Activated CD4-positive, alpha-beta memory T cell treated with anti-CD3 and anti-CD28 coated beads, Interleukin-2, amount 10 ng/mL, durations not matched to agents 7 days and 5 days (primary cell): Measurements from ENCODE around the gene NYAP1. TPM values are rescaled to one million over a fixed set of nuclear protein-coding genes. Genes with fewer than 3 reads are reported as not detected.
A peak's percentile ranks its signal among the peaks of the same experiment; 100 is the strongest.
"Not testable (repeated sequence)": the region's sequence is repeated elsewhere in the genome, so short reads cannot be mapped to it uniquely, and the experiment has no call there.

Experiments
- CTCF ChIA-PET: fragments of 350-600 bp; sonication (Branson Sonifier 250); formaldehyde crosslinking; loops from one replicate; lab custom pipeline; 2021; ENCODE audit warnings: antibody characterized with exemption, inconsistent platforms; lab: Charles Lee
- POLR2A ChIA-PET: fragments of 350-600 bp; sonication (Branson Sonifier 250); formaldehyde crosslinking; loops from one replicate; lab custom pipeline; 2021; ENCODE audit warnings: antibody characterized with exemption; lab: Charles Lee
- DNase-seq: peaks from one replicate; pipeline ENCODE4 v3.0.0-alpha.2; 2020
- H3K27ac Mint-ChIP-seq: one replicate; pipeline ENCODE4 v1.8.0; 2021; ENCODE audit warnings: mild to moderate bottlenecking, mixed read lengths
- H3K27me3 Mint-ChIP-seq: one replicate; pipeline ENCODE4 v1.8.0; 2021; ENCODE audit warnings: mixed read lengths
- H3K36me3 Mint-ChIP-seq: one replicate; pipeline ENCODE4 v1.8.0; 2021; ENCODE audit warnings: low read depth, mixed read lengths
- H3K4me1 Mint-ChIP-seq: one replicate; pipeline ENCODE4 v1.8.0; 2021; ENCODE audit warnings: mixed read lengths
- H3K4me3 Mint-ChIP-seq: one replicate; pipeline ENCODE4 v1.8.0; 2021; ENCODE audit warnings: mild to moderate bottlenecking, mixed read lengths
- H3K9me3 Mint-ChIP-seq: one replicate; pipeline ENCODE4 v1.8.0; 2021; ENCODE audit warnings: mixed read lengths
- total RNA-seq, 2 experiments: library from RNA; stranded (reverse); gene quantifications; one replicate each; pipeline ENCODE4 v1.2.3, GENCODE V29; 2021

NYAP1 gene
- total RNA-seq, 2 experiments from 2014 or later: 0.05 to 0.13 TPM

GRCh38 chr7:100444311-100445278 lies 39.1 kb upstream of the NYAP1 start:
- H3K9me3 Mint-ChIP-seq: no peaks in the 10 kb centered on the region
- no peak for DNase-seq
- ChIA-PET POLR2A (interaction anchor here (0.8 to 4.7 kb wide), 4 partner anchors 9 to 287 kb away, joined by 3 to 43 read pairs (median 14); partner anchors contain the start of genes MEPCE, PPP1R35 and ZCWPW1), CTCF (interaction anchor here (0.6 to 1.9 kb wide), 8 partner anchors 8 to 318 kb away, joined by 3 to 7 read pairs (median 4); partner anchors contain the start of genes MBLAC1 and PPP1R35)
- H3K36me3 Mint-ChIP-seq: no peaks in the 10 kb centered on the region
- no peaks in the 10 kb centered on the region for H3K27me3 Mint-ChIP-seq
- peaks cover 29% of the 10 kb centered on the region for H3K4me1 Mint-ChIP-seq
- H3K27ac Mint-ChIP-seq: peak overlapping the region; percentile 73
- H3K4me3 Mint-ChIP-seq: no peak overlapping the region

- DNase-seq: no peak
- CTCF ChIA-PET: interaction anchor here (0.7 to 1.9 kb wide), 3 partner anchors 9 to 260 kb away, joined by 3 to 7 read pairs (median 3); partner anchors contain the start of gene POP7
- H3K27me3 Mint-ChIP-seq: no peaks in the 10 kb centered on the region
- H3K4me1 Mint-ChIP-seq: peaks cover 35% of the 10 kb centered on the region
- no peaks in the 10 kb centered on the region for H3K9me3 Mint-ChIP-seq
- no peak overlapping the region for H3K27ac Mint-ChIP-seq
- POLR2A ChIA-PET: interaction anchor here (4.7 kb wide), 1 partner anchor 17 kb away, joined by 43 read pairs; the partner anchor contains the start of genes MEPCE and ZCWPW1
- H3K36me3 Mint-ChIP-seq: no peaks in the 10 kb centered on the region
- no peak overlapping the region for H3K4me3 Mint-ChIP-seq
Observed at GRCh38 chr7:100446040-100446439, 37.7 kb upstream of the NYAP1 start.

- not testable (repeated sequence) for H3K36me3 Mint-ChIP-seq, DNase-seq, H3K4me3 Mint-ChIP-seq, H3K9me3 Mint-ChIP-seq, H3K27ac Mint-ChIP-seq, H3K27me3 Mint-ChIP-seq
- POLR2A ChIA-PET: interaction anchor here (1.9 kb wide), 1 partner anchor 13 kb away, joined by 5 read pairs; no protein-coding TSS in a partner anchor
- H3K4me1 Mint-ChIP-seq: peaks cover 35% of the 10 kb centered on the region
- CTCF ChIA-PET: interaction anchor here (0.7 to 1.5 kb wide), 2 partner anchors 8 to 35 kb away, joined by 3 read pairs; no protein-coding TSS in a partner anchor
Observed at GRCh38 chr7:100447363-100447762, 36.4 kb upstream of the NYAP1 start.

- ChIA-PET CTCF (interaction anchor here (0.7 to 2.0 kb wide), 6 partner anchors 10 to 1572 kb away, joined by 3 to 13 read pairs (median 6); partner anchors contain the start of gene TSC22D4), POLR2A (interaction anchor here (1.2 to 2.2 kb wide), 3 partner anchors 13 to 21 kb away, joined by 4 to 9 read pairs (median 7); partner anchors contain the start of genes PPP1R35 and ZCWPW1)
- no peak overlapping the region for H3K4me3 Mint-ChIP-seq
- H3K27ac Mint-ChIP-seq: no peak overlapping the region
- no peak for DNase-seq
- H3K27me3 Mint-ChIP-seq: no peaks in the 10 kb centered on the region
- no peaks in the 10 kb centered on the region for H3K36me3 Mint-ChIP-seq
- no peaks in the 10 kb centered on the region for H3K9me3 Mint-ChIP-seq
- H3K4me1 Mint-ChIP-seq: peaks cover 25% of the 10 kb centered on the region
Observed at GRCh38 chr7:100449190-100449795, 34.4 kb upstream of the NYAP1 start.

GRCh38 chr7:100452513-100452912 lies 31.2 kb upstream of the NYAP1 start:
- Mint-ChIP-seq H3K27me3 (no peaks in the 10 kb centered on the region), H3K9me3 (no peaks in the 10 kb centered on the region), H3K4me1 (peaks cover 16% of the 10 kb centered on the region), H3K27ac (no peak overlapping the region), H3K4me3 (no peak overlapping the region), H3K36me3 (peaks cover 2% of the 10 kb centered on the region)
- no peak for DNase-seq
- POLR2A ChIA-PET: interaction anchor here (0.8 to 1.3 kb wide), 2 partner anchors 8 to 15 kb away, joined by 3 to 5 read pairs; partner anchors contain the start of gene PPP1R35
- CTCF ChIA-PET: interaction anchor here (0.6 to 1.7 kb wide), 3 partner anchors 23 to 300 kb away, joined by 3 to 5 read pairs (median 4); no protein-coding TSS in a partner anchor

GRCh38 chr7:100453854-100454253 lies 29.9 kb upstream of the NYAP1 start:
- H3K36me3 Mint-ChIP-seq, H3K4me3 Mint-ChIP-seq, H3K27ac Mint-ChIP-seq, H3K27me3 Mint-ChIP-seq, DNase-seq, H3K9me3 Mint-ChIP-seq: not testable (repeated sequence)
- POLR2A ChIA-PET: interaction anchor here (1.3 to 2.1 kb wide), 3 partner anchors 9 to 25 kb away, joined by 4 to 7 read pairs (median 5); partner anchors contain the start of genes MEPCE, PPP1R35 and ZCWPW1
- CTCF ChIA-PET: interaction anchor here (0.6 to 0.9 kb wide), 3 partner anchors 9 to 111 kb away, joined by 3 to 4 read pairs (median 4); partner anchors contain the start of gene PPP1R35
- H3K4me1 Mint-ChIP-seq: peaks cover 18% of the 10 kb centered on the region

GRCh38 chr7:100455206-100455605 lies 28.5 kb upstream of the NYAP1 start:
- no peak for DNase-seq
- peaks cover 12% of the 10 kb centered on the region for H3K36me3 Mint-ChIP-seq
- H3K27me3 Mint-ChIP-seq: no peaks in the 10 kb centered on the region
- no peak overlapping the region for H3K4me3 Mint-ChIP-seq
- H3K27ac Mint-ChIP-seq: no peak overlapping the region
- no peaks in the 10 kb centered on the region for H3K9me3 Mint-ChIP-seq
- ChIA-PET POLR2A (interaction anchor here (0.7 to 1.6 kb wide), 6 partner anchors 12 to 131 kb away, joined by 3 to 5 read pairs (median 4); partner anchors contain the start of genes AGFG2, FBXO24, MEPCE and PPP1R35), CTCF (interaction anchor here (0.7 to 2.1 kb wide), 11 partner anchors 9 to 251 kb away, joined by 3 to 11 read pairs (median 4); partner anchors contain the start of genes MEPCE, POP7, PPP1R35 and ZCWPW1)
- H3K4me1 Mint-ChIP-seq: peaks cover 20% of the 10 kb centered on the region

GRCh38 chr7:100456562-100456961 lies 27.2 kb upstream of the NYAP1 start:
- POLR2A ChIA-PET: interaction anchor here (1.0 to 1.4 kb wide), 2 partner anchors 21 to 130 kb away, joined by 3 to 4 read pairs; partner anchors contain the start of gene FBXO24
- H3K4me1 Mint-ChIP-seq: peaks cover 14% of the 10 kb centered on the region

GRCh38 chr7:100457033-100457432 lies 26.7 kb upstream of the NYAP1 start:
- Mint-ChIP-seq H3K36me3 (peaks cover 22% of the 10 kb centered on the region), H3K4me3 (no peak overlapping the region), H3K27ac (no peak overlapping the region), H3K4me1 (peaks cover 14% of the 10 kb centered on the region), H3K27me3 (no peaks in the 10 kb centered on the region), H3K9me3 (no peaks in the 10 kb centered on the region)
- ChIA-PET CTCF (interaction anchor here (0.6 kb wide), 1 partner anchor 12 kb away, joined by 3 read pairs; no protein-coding TSS in a partner anchor), POLR2A (interaction anchor here (1.0 to 1.4 kb wide), 2 partner anchors 21 to 130 kb away, joined by 3 to 4 read pairs; partner anchors contain the start of gene FBXO24)
- no peak for DNase-seq

More at GRCh38 chr7:100456562-100456961, 27.2 kb upstream of the NYAP1 start:
- Mint-ChIP-seq H3K27ac (no peak overlapping the region), H3K9me3 (no peaks in the 10 kb centered on the region), H3K27me3 (no peaks in the 10 kb centered on the region), H3K4me3 (no peak overlapping the region), H3K36me3 (peaks cover 20% of the 10 kb centered on the region)
- DNase-seq: no peak
- CTCF ChIA-PET: interaction anchor here (2.1 kb wide), 1 partner anchor 27 kb away, joined by 9 read pairs; the partner anchor contains the start of genes MEPCE and ZCWPW1

GRCh38 chr7:100464210-100464660 lies 19.5 kb upstream of the NYAP1 start, which contains the start of gene SPACDR:
Gene SPACDR, minus strand, starts transcription at chr7:100464260. Its CDS starts 235 bp downstream, at chr7:100464025.
- no peak within 1 kb of the TSS for H3K27ac Mint-ChIP-seq
- no peak for DNase-seq
- H3K4me1 Mint-ChIP-seq: peaks cover 4% of the 10 kb centered on the region
- POLR2A ChIA-PET: no interaction called here
- no peak within 1 kb of the TSS for H3K4me3 Mint-ChIP-seq
- no peaks in the 10 kb centered on the region for H3K9me3 Mint-ChIP-seq
- no peaks in the 10 kb centered on the region for H3K27me3 Mint-ChIP-seq
- H3K36me3 Mint-ChIP-seq: peaks cover 34% of the 10 kb centered on the region
- CTCF ChIA-PET: interaction anchor here (2.6 kb wide), 1 partner anchor 95 kb away, joined by 7 read pairs; no protein-coding TSS in a partner anchor

GRCh38 chr7:100464791-100465190 lies 18.9 kb upstream of the NYAP1 start:
- Mint-ChIP-seq H3K36me3 (peaks cover 32% of the 10 kb centered on the region), H3K27me3 (no peaks in the 10 kb centered on the region), H3K4me1 (peaks cover 3% of the 10 kb centered on the region), H3K9me3 (no peaks in the 10 kb centered on the region), H3K4me3 (no peak overlapping the region), H3K27ac (no peak overlapping the region)
- CTCF ChIA-PET: interaction anchor here (2.6 kb wide), 1 partner anchor 95 kb away, joined by 7 read pairs; no protein-coding TSS in a partner anchor
- POLR2A ChIA-PET: no interaction called here
- DNase-seq: no peak
